Neural cell (in vitro differentiated cells): ENCODE results near the gene TENM3.

ENCODE experiments used
- RAD21 ChIP-seq: fragments of 450-650 bp; conservative IDR thresholded peaks from 2 replicates; pipeline ENCODE4 v1.6.1; 2014; ENCODE audit warnings: antibody characterized with exemption, mild to moderate bottlenecking, moderate library complexity
- TAF1 ChIP-seq: IDR thresholded peaks from 2 replicates; pipeline ENCODE4 v1.6.1; 2012; ENCODE audit warnings: low read depth
- TF ChIP-seq, protein P1 (sequence below): fragments of 450-650 bp; IDR thresholded peaks from 2 replicates; pipeline ENCODE4 v1.5.1; 2014; ENCODE audit warnings: antibody characterized with exemption, mild to moderate bottlenecking, moderate library complexity; ENCODE audit not compliant: poor library complexity, severe bottlenecking
- TF ChIP-seq, protein P2 (sequence below): IDR thresholded peaks from 2 replicates; pipeline ENCODE4 v1.6.1; 2012; ENCODE audit warnings: borderline replicate concordance

DNA sequence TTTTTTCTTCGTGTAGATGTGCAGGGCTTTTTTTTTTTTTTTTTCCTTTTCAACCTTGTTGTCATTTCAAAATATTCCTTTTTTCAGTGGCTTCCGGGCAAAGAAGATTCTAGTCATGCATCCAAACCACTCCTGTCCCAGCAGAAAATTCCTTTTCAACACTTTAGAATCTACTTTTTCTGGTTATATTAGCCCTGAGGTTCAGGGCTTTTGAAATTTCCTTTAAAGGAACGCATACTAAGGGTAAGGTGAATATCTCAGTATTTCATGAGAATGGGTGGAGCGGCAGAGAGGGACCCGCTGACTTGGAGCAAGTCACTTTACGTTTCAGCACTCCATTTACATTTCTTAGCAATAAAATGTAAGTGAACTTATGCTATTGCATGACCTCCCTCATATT is 15.6 kb upstream of the TENM3 start:
- TF ChIP-seq, protein P1, sequence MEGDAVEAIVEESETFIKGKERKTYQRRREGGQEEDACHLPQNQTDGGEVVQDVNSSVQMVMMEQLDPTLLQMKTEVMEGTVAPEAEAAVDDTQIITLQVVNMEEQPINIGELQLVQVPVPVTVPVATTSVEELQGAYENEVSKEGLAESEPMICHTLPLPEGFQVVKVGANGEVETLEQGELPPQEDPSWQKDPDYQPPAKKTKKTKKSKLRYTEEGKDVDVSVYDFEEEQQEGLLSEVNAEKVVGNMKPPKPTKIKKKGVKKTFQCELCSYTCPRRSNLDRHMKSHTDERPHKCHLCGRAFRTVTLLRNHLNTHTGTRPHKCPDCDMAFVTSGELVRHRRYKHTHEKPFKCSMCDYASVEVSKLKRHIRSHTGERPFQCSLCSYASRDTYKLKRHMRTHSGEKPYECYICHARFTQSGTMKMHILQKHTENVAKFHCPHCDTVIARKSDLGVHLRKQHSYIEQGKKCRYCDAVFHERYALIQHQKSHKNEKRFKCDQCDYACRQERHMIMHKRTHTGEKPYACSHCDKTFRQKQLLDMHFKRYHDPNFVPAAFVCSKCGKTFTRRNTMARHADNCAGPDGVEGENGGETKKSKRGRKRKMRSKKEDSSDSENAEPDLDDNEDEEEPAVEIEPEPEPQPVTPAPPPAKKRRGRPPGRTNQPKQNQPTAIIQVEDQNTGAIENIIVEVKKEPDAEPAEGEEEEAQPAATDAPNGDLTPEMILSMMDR: no peak
- TF ChIP-seq RAD21: no peak
- TF ChIP-seq, protein P2, sequence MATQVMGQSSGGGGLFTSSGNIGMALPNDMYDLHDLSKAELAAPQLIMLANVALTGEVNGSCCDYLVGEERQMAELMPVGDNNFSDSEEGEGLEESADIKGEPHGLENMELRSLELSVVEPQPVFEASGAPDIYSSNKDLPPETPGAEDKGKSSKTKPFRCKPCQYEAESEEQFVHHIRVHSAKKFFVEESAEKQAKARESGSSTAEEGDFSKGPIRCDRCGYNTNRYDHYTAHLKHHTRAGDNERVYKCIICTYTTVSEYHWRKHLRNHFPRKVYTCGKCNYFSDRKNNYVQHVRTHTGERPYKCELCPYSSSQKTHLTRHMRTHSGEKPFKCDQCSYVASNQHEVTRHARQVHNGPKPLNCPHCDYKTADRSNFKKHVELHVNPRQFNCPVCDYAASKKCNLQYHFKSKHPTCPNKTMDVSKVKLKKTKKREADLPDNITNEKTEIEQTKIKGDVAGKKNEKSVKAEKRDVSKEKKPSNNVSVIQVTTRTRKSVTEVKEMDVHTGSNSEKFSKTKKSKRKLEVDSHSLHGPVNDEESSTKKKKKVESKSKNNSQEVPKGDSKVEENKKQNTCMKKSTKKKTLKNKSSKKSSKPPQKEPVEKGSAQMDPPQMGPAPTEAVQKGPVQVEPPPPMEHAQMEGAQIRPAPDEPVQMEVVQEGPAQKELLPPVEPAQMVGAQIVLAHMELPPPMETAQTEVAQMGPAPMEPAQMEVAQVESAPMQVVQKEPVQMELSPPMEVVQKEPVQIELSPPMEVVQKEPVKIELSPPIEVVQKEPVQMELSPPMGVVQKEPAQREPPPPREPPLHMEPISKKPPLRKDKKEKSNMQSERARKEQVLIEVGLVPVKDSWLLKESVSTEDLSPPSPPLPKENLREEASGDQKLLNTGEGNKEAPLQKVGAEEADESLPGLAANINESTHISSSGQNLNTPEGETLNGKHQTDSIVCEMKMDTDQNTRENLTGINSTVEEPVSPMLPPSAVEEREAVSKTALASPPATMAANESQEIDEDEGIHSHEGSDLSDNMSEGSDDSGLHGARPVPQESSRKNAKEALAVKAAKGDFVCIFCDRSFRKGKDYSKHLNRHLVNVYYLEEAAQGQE: no peak
- no peak for TF ChIP-seq TAF1
